ENCODE measurements around the gene COL17A1.

Gene COL17A1

DNA sequence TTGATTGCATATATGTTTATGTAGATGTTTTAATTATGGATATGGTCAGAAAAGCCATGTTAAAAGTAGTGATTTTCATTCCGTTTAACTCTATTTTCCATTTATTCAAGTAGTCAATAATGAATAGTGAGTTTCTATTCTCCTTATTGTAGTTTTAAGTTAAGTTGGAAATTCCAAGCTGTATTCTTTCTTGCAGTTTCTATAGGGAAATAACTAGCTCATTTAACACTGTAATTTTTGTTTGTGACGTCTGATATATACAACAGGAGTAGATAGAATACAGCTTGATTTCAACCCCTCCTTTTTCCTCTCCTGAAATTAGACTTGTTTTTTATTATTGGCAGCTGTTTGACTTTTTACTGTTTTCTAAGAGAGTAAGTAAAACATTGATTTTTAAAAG is 71.5 kb downstream of the COL17A1 start:
- Histone ChIP-seq H3K36me3 (ENCODE audit: insufficient read depth, low read length) (peaks cover 43% of the 10 kb centered on the region), H3K27me3 (ENCODE audit: insufficient read depth, low read length, poor library complexity) (no peaks in the 10 kb centered on the region), H3K27ac (ENCODE audit: low read length) (no peak overlapping the region), H2AFZ (ENCODE audit: low read depth, low read length) (no peak overlapping the region), H4K20me1 (ENCODE audit: insufficient read depth, low read length) (no peaks in the 10 kb centered on the region), H3K4me2 (ENCODE audit: insufficient read depth, low read length) (no peak overlapping the region), H3K4me3 (ENCODE audit: low read depth in 1 of 2, low read length in 2 of 2) (no peak overlapping the region), H3K4me1 (ENCODE audit: insufficient read depth, low read length) (no peaks in the 10 kb centered on the region), H3K9me3 (ENCODE audit: insufficient read depth, low read length, severe bottlenecking) (no peaks in the 10 kb centered on the region), H3K9ac (ENCODE audit: low read depth, low read length) (no peak overlapping the region), H3K79me2 (ENCODE audit: insufficient read depth, low read length) (no peaks in the 10 kb centered on the region)
- no peak for TF ChIP-seq EZH2 (IDR thresholded peaks at IDR 0.05; ENCODE audit: borderline replicate concordance, low read depth, low read length, severe bottlenecking)
- TF ChIP-seq, protein P1, sequence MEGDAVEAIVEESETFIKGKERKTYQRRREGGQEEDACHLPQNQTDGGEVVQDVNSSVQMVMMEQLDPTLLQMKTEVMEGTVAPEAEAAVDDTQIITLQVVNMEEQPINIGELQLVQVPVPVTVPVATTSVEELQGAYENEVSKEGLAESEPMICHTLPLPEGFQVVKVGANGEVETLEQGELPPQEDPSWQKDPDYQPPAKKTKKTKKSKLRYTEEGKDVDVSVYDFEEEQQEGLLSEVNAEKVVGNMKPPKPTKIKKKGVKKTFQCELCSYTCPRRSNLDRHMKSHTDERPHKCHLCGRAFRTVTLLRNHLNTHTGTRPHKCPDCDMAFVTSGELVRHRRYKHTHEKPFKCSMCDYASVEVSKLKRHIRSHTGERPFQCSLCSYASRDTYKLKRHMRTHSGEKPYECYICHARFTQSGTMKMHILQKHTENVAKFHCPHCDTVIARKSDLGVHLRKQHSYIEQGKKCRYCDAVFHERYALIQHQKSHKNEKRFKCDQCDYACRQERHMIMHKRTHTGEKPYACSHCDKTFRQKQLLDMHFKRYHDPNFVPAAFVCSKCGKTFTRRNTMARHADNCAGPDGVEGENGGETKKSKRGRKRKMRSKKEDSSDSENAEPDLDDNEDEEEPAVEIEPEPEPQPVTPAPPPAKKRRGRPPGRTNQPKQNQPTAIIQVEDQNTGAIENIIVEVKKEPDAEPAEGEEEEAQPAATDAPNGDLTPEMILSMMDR (IDR thresholded peaks at IDR 0.05; ENCODE audit: borderline replicate concordance, extremely low read depth, low read length, poor library complexity, severe bottlenecking), result no peak
- no peak for ATAC-seq (ENCODE audit: insufficient read depth, low read depth)
- no peak for DNase-seq

DNA sequence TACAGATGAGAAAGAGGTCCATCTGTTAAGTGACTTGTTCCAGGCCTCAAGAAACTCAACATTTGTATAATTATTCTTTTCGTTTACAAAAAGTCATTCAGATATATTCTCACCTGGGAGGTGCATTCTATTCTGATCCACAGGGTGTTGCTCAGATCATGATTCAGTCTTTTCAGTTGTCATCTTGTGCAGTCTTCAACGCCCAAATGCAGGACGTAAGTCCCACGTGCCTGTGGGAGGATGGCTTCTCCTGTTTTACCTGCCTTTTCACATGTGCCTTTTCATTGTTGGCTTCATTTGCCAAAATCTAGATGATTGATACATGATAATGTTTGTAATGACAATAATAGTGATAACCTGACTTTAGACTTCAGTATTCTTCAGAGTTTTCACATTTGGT is 72.2 kb downstream of the COL17A1 start:
- Histone ChIP-seq H3K27me3 (ENCODE audit: insufficient read depth, low read length, poor library complexity) (no peaks in the 10 kb centered on the region), H4K20me1 (ENCODE audit: insufficient read depth, low read length) (no peaks in the 10 kb centered on the region), H2AFZ (ENCODE audit: low read depth, low read length) (no peak overlapping the region), H3K27ac (ENCODE audit: low read length) (no peak overlapping the region), H3K4me1 (ENCODE audit: insufficient read depth, low read length) (no peaks in the 10 kb centered on the region), H3K79me2 (ENCODE audit: insufficient read depth, low read length) (no peaks in the 10 kb centered on the region), H3K4me2 (ENCODE audit: insufficient read depth, low read length) (no peak overlapping the region), H3K36me3 (ENCODE audit: insufficient read depth, low read length) (peaks cover 41% of the 10 kb centered on the region), H3K9me3 (ENCODE audit: insufficient read depth, low read length, severe bottlenecking) (no peaks in the 10 kb centered on the region), H3K4me3 (ENCODE audit: low read depth in 1 of 2, low read length in 2 of 2) (no peak overlapping the region), H3K9ac (ENCODE audit: low read depth, low read length) (no peak overlapping the region)
- TF ChIP-seq, protein P1 (IDR thresholded peaks at IDR 0.05; ENCODE audit: borderline replicate concordance, extremely low read depth, low read length, poor library complexity, severe bottlenecking), result no peak
- no peak for TF ChIP-seq EZH2 (IDR thresholded peaks at IDR 0.05; ENCODE audit: borderline replicate concordance, low read depth, low read length, severe bottlenecking)
- ATAC-seq (ENCODE audit: insufficient read depth, low read depth) (no peak), DNase-seq (no peak)

DNA sequence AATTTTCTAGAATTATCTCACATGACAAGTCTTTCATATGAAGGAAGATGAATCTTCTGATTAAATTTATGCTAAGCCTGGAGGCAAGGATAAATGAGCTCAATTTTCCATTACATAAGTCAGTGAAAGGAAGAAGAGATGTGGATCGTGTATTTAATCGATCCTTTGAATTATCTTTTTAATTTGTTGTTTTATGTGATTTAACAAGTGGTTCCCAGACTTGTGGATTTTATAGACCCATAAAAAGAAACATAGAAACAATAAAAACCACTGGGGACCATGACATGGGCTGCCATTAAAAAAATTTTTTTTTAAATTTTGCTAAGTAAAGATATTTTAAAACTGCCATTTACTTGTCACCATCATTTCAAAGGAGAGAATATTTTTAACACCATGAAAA is 73.8 kb downstream of the COL17A1 start:
- TF ChIP-seq, protein P1 (IDR thresholded peaks at IDR 0.05; ENCODE audit: borderline replicate concordance, extremely low read depth, low read length, poor library complexity, severe bottlenecking), result no peak
- no peak for TF ChIP-seq EZH2 (IDR thresholded peaks at IDR 0.05; ENCODE audit: borderline replicate concordance, low read depth, low read length, severe bottlenecking)
- no peaks in the 10 kb centered on the region for H3K9me3 ChIP-seq (ENCODE audit: insufficient read depth, low read length, severe bottlenecking)
- H3K27ac ChIP-seq (ENCODE audit: low read length), result no peak overlapping the region
- H3K9ac ChIP-seq (ENCODE audit: low read depth, low read length), result no peak overlapping the region
- no peak overlapping the region for H3K4me3 ChIP-seq (ENCODE audit: low read depth in 1 of 2, low read length in 2 of 2)
- peaks cover 35% of the 10 kb centered on the region for H3K36me3 ChIP-seq (ENCODE audit: insufficient read depth, low read length)
- H3K4me1 ChIP-seq (ENCODE audit: insufficient read depth, low read length), result no peaks in the 10 kb centered on the region
- ATAC-seq (ENCODE audit: insufficient read depth, low read depth), result no peak
- H3K79me2 ChIP-seq (ENCODE audit: insufficient read depth, low read length), result no peaks in the 10 kb centered on the region
- H3K4me2 ChIP-seq (ENCODE audit: insufficient read depth, low read length), result no peak overlapping the region
- H3K27me3 ChIP-seq (ENCODE audit: insufficient read depth, low read length, poor library complexity), result no peaks in the 10 kb centered on the region
- DNase-seq, result no peak
- no peak overlapping the region for H2AFZ ChIP-seq (ENCODE audit: low read depth, low read length)
- H4K20me1 ChIP-seq (ENCODE audit: insufficient read depth, low read length), result no peaks in the 10 kb centered on the region

All from DND-41 (cell line).